Esophagus squamous epithelium (tissue), 5 donors: ENCODE results near the gene MRPL21. TPM values are rescaled to one million over a fixed set of nuclear protein-coding genes. Genes with fewer than 3 reads are reported as not detected.
"Not testable (repeated sequence)": the region's sequence is repeated elsewhere in the genome, so short reads cannot be mapped to it uniquely, and the experiment has no call there.

ENCODE experiments used
- DNase-seq: peaks from one replicate; lab custom pipeline; 2025; lab: John Stamatoyannopoulos, UW
- H3K27ac ChIP-seq, 4 donors: fragments of 200-600 bp; sonication (generic); one replicate each; pipeline ENCODE4 v1.5.1; 2016 to 2019; ENCODE audit warnings: mild to moderate bottlenecking in 1 of 4
- H3K27me3 ChIP-seq, 4 donors: fragments of 200-600 bp; sonication (generic); 1 replicate in 3 of 4; 2 replicates in 1 of 4; pipeline versions ENCODE4 v1.5.1 to v1.6.0; 2017 to 2021; ENCODE audit warnings: antibody characterized with exemption in 1 of 4
- H3K36me3 ChIP-seq, 3 donors: fragments of 200-600 bp; sonication (generic); one replicate each; pipeline ENCODE4 v1.5.1; 2016 to 2019
- H3K4me1 ChIP-seq, 3 donors: fragments of 200-600 bp; sonication (generic); one replicate each; pipeline ENCODE4 v1.5.1; 2017 to 2019
- H3K4me3 ChIP-seq, 4 donors: fragments of 200-600 bp; sonication (generic); 1 replicate in 3 of 4; 2 replicates in 1 of 4; pipeline ENCODE4 v1.5.1; 2016 to 2019; ENCODE audit warnings: mild to moderate bottlenecking in 2 of 4, moderate library complexity in 1 of 4
- H3K9me3 ChIP-seq, 3 donors: fragments of 200-600 bp; sonication (generic); one replicate each; pipeline ENCODE4 v1.5.1; 2016 to 2019
- CTCF ChIP-seq, 6 experiments: fragments of 450-650 bp in 4 of 6; fragments of 200-600 bp in 2 of 6; sonication (generic) in 2 of 6; IDR thresholded peaks; one replicate each; pipeline ENCODE4 v1.5.1; 2016 to 2019; ENCODE audit warnings: antibody characterized with exemption in 6 of 6, mild to moderate bottlenecking in 4 of 6, moderate library complexity in 4 of 6
- POLR2A ChIP-seq, 4 donors: fragments of 450-650 bp; IDR thresholded peaks; one replicate each; pipeline ENCODE4 v1.6.1; 2017; ENCODE audit warnings: antibody characterized with exemption in 4 of 4, mild to moderate bottlenecking in 4 of 4, moderate library complexity in 3 of 4
- WGBS, 2 donors: methylation state at CpG; one replicate each; pipeline ENCODE4 v1.1.5; 2018; 5-methylcytosine and 5-hydroxymethylcytosine counted together
- intact Hi-C: fragments of 100-400 bp; cut with DNase I; formaldehyde crosslinking; loops from one replicate; pipeline ENCODE4 v1.15.0; 2022
- total RNA-seq, 4 donors: library from RNA; depleted of rRNA; stranded (reverse); fragments of >200 nt; gene quantifications; one replicate each; pipeline ENCODE4 v1.1.0, GENCODE V29; 2016
- donor health status: DM: yes; HTN: yes; CAD: no.

The MRPL21 gene
- total RNA-seq, 4 donors from 2014 or later = 39.7 to 81.5 (median 48.6) TPM

DNA sequence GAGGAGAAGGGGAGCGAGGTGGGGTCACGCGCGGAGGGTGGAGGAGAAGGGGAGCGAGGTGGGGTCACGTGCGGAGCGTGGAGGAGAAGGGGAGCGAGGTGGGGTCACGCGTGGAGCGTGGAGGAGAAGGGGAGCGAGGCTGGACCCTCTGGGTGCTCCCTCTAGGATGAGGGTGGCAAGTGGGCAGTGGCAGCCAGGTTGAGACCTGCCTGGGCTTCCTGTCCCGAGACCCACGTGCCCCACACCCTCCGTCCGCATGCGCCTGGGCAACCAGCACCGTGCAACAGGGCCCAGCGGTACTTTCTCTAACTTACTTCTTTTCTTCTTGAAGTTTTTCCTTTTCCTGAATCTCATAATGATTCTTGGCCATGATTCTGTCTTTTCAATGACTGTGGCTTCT, 11.1 kb downstream of the MRPL21 start:
- Histone ChIP-seq H3K4me3 (no peak overlapping the region), H3K4me1 (peaks cover 0 to 27% (median 15%) of the 10 kb centered on the region in 3 donors), H3K27ac (peak overlapping the region in 2 of 4 donors; percentile 34 to 43), H3K36me3 (peaks cover 23 to 86% (median 38%) of the 10 kb centered on the region in 3 donors), H3K9me3 (no peaks in the 10 kb centered on the region), H3K27me3 (no peaks in the 10 kb centered on the region)
- intact Hi-C loops = no loop called here
- DNase-seq = no peak
- WGBS, 2 donors = 92 to 94% methylated on average over 20 of the region's 20 CpGs
- TF ChIP-seq POLR2A (IDR thresholded peaks at IDR 0.05) (no peak), CTCF (IDR thresholded peaks at IDR 0.05) (no peak)

- Histone ChIP-seq H3K9me3 (no peaks in the 10 kb centered on the region), H3K4me1 (peaks cover 0 to 27% (median 15%) of the 10 kb centered on the region in 3 donors), H3K27me3 (no peaks in the 10 kb centered on the region), H3K4me3 (peak overlapping the region in 1 of 4 donors; percentile 1), H3K36me3 (peaks cover 16 to 75% (median 27%) of the 10 kb centered on the region in 3 donors), H3K27ac (peak overlapping the region in 3 of 4 donors; percentile 74 to 85 (median 79))
- intact Hi-C loops = no loop called here
- 76 to 79% methylated on average over 8 to 13 of the region's 17 CpGs for WGBS, 2 donors
- no peak for DNase-seq
- TF ChIP-seq POLR2A (IDR thresholded peaks at IDR 0.05) (no peak), CTCF (IDR thresholded peaks at IDR 0.05) (no peak)
These were observed 12.2 kb downstream of the MRPL21 start for GRCh38 chr11:68891351-68891948.

GRCh38 chr11:68890490-68891231, 13.0 kb downstream of the MRPL21 start:
- Histone ChIP-seq H3K4me3 (peak overlapping the region in 1 of 4 donors; percentile 1), H3K4me1 (peaks cover 0 to 27% (median 15%) of the 10 kb centered on the region in 3 donors), H3K9me3 (no peaks in the 10 kb centered on the region), H3K36me3 (peaks cover 9 to 67% (median 20%) of the 10 kb centered on the region in 3 donors), H3K27me3 (no peaks in the 10 kb centered on the region), H3K27ac (peak overlapping the region; percentile 59 to 85 (median 76))
- TF ChIP-seq POLR2A (IDR thresholded peaks at IDR 0.05) (no peak), CTCF (IDR thresholded peaks at IDR 0.05) (no peak)
- DNase-seq = no peak
- 56 to 63% methylated on average over 10 to 17 of the region's 17 CpGs for WGBS, 2 donors
- intact Hi-C loops = no loop called here

DNA sequence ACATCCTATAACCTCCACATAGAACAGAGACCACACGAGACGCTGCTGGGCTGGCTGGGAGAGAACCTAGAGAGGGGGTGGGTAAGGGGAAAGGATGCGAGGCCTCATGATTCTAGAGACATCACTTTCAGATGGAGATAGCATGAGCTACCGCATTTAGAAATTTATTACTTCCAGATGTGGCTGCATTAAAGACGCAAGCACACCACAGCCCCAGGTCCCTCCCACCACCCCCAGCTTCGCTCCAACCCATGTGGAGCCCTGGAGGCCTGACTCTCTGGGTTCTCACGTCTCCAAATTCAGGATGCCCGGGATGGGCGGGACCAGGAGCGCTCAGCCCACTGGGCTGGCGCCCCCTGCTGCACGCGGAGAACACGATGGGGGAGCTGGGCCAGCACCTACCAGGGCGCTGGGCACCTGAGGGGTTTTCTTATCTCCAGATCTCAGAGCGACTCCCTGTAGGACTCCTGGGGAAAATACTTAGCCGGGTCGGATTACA, 13.6 kb downstream of the MRPL21 start:
- WGBS, 2 donors = 40 to 78% methylated on average over 7 to 10 of the region's 18 CpGs
- Histone ChIP-seq H3K9me3 (no peaks in the 10 kb centered on the region), H3K27me3 (no peaks in the 10 kb centered on the region), H3K36me3 (peaks cover 7 to 60% (median 14%) of the 10 kb centered on the region in 3 donors), H3K4me1 (peaks cover 0 to 27% (median 15%) of the 10 kb centered on the region in 3 donors), H3K27ac (peak overlapping the region; percentile 59 to 85 (median 76)), H3K4me3 (no peak overlapping the region)
- intact Hi-C loops = no loop called here
- no peak for DNase-seq
- TF ChIP-seq POLR2A (IDR thresholded peaks at IDR 0.05) (no peak), CTCF (IDR thresholded peaks at IDR 0.05) (peak in 3 of 6 experiments; percentile 18 to 33 (median 24))

- H3K27ac ChIP-seq, H3K4me3 ChIP-seq, H3K9me3 ChIP-seq, H3K27me3 ChIP-seq, DNase-seq, intact Hi-C loops, H3K4me1 ChIP-seq: not testable (repeated sequence)
- WGBS, 2 donors = 91 to 98% methylated on average over 14 to 15 of the region's 15 CpGs
- H3K36me3 ChIP-seq = peaks cover 0 to 12% (median 0%) of the 10 kb centered on the region in 3 donors
These were observed 18.8 kb downstream of the MRPL21 start for GRCh38 chr11:68884827-68885226.
